Measurements from ENCODE around the gene MGP. TPM values are rescaled to one million over a fixed set of nuclear protein-coding genes. Genes with fewer than 3 reads are reported as not detected.

The MGP gene
- total RNA-seq (0.81 TPM in 1 of 2 replicates, not detected in the other), polyA plus RNA-seq (0.39 and 0.74 TPM in 2 replicates), polyA minus RNA-seq (0.78 TPM in 1 of 2 replicates, not detected in the other)
- total RNA-seq (2013), result 4.3 TPM

DNA sequence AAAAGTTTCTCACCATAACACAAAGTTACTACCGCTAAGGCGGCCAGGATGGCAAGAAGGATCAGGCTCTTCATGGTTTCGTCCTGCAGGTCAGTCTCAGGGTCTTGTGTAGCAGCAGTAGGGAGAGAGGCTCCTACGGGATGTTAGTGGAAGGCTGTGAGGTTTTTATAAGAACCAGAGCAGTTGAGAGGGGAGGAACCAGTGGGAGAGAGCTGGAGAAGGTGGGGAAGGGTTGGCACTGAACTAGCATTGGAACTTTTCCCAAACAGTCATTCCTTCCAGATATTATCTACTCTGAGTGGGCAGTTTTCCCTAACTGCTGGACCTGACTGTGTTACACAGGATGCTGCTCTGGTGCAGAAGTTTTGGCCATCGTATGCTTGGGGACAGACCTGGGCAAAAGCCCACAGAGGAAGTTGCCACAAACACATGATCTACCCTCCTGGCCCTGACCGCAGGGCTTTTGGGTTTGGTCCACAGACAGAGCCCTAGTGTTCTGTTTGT is at the start of gene MGP:
Gene MGP, minus strand, starts transcription at position 137 of the 504 bp plus-strand sequence. Its CDS starts 63 bp downstream, at position 74.
- no peaks in the 10 kb centered on the region for H3K36me3 ChIP-seq (replicated peaks in 1 of 2; ENCODE audit: control extremely low read depth in 1 of 2, control insufficient read depth in 1 of 2, extremely low read depth in 1 of 2, insufficient read depth in 2 of 2, low read length in 1 of 2)
- H3K4me3 ChIP-seq (ENCODE audit: control extremely low read depth in 1 of 5, extremely low read depth in 1 of 5, insufficient read depth in 1 of 5, low read depth in 2 of 5, low read length in 4 of 5), result peak within 1 kb of the TSS in 1 of 5 experiments; percentile 7
- CTCF ChIA-PET, result no interaction called here
- Mint-ChIP-seq H3K27ac (peak within 1 kb of the TSS; percentile 80), H3K27me3 (peaks cover 38% of the 10 kb centered on the region), H3K4me3 (peak within 1 kb of the TSS; percentile 77), H3K4me1 (peaks cover 40% of the 10 kb centered on the region), H3K9me3 (ENCODE audit: insufficient read depth) (no peaks in the 10 kb centered on the region)
- peaks cover 27 to 40% of the 10 kb centered on the region in 2 donors for H3K4me1 ChIP-seq (ENCODE audit: control insufficient read depth in 2 of 2, insufficient read depth in 2 of 2, low read length in 2 of 2)
- peaks cover 0 to 12% (median 8%) of the 10 kb centered on the region in 4 experiments for H3K27me3 ChIP-seq (replicated peaks in 1 of 4; ENCODE audit: control extremely low read depth in 1 of 4, control insufficient read depth in 3 of 4, insufficient read depth in 4 of 4, low read length in 3 of 4)
- ATAC-seq (ENCODE audit: low read depth) (no peak), DNase-seq (no peak)
- no peak within 1 kb of the TSS for H2AFZ ChIP-seq (ENCODE audit: insufficient read depth, low read depth, low read length, poor library complexity, severe bottlenecking)
- TF ChIP-seq, protein P1, sequence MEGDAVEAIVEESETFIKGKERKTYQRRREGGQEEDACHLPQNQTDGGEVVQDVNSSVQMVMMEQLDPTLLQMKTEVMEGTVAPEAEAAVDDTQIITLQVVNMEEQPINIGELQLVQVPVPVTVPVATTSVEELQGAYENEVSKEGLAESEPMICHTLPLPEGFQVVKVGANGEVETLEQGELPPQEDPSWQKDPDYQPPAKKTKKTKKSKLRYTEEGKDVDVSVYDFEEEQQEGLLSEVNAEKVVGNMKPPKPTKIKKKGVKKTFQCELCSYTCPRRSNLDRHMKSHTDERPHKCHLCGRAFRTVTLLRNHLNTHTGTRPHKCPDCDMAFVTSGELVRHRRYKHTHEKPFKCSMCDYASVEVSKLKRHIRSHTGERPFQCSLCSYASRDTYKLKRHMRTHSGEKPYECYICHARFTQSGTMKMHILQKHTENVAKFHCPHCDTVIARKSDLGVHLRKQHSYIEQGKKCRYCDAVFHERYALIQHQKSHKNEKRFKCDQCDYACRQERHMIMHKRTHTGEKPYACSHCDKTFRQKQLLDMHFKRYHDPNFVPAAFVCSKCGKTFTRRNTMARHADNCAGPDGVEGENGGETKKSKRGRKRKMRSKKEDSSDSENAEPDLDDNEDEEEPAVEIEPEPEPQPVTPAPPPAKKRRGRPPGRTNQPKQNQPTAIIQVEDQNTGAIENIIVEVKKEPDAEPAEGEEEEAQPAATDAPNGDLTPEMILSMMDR (IDR thresholded peaks at IDR 0.05), result no peak
- no peak for TF ChIP-seq EZH2 (IDR thresholded peaks at IDR 0.05; ENCODE audit: borderline replicate concordance, insufficient read depth, low read depth, low read length, poor library complexity, severe bottlenecking)
- H4K20me1 ChIP-seq (ENCODE audit: control insufficient read depth, insufficient read depth, low read length, poor library complexity, severe bottlenecking), result no peaks in the 10 kb centered on the region
- no peaks in the 10 kb centered on the region for H3K79me2 ChIP-seq (ENCODE audit: control insufficient read depth, insufficient read depth, low read length)
- H3K9me3 ChIP-seq (ENCODE audit: control extremely low read depth in 1 of 3, control insufficient read depth in 2 of 3, insufficient read depth in 1 of 3, low read length in 2 of 3), result no peaks in the 10 kb centered on the region
- H3K27ac ChIP-seq (ENCODE audit: low read length in 2 of 2), result peak within 1 kb of the TSS in 1 of 2 donors; percentile 67
- H3K4me2 ChIP-seq (replicated peaks; ENCODE audit: low read depth, low read length, poor library complexity, severe bottlenecking), result peak within 1 kb of the TSS; percentile 70
- POLR2A ChIA-PET, result no interaction called here
- H3K9ac ChIP-seq (ENCODE audit: low read length), result no peak within 1 kb of the TSS
- 59% methylated on average over 4 of the region's 6 CpGs for whole genome bisulfite sequencing (ENCODE audit: insufficient coverage)
- intact Hi-C loops (cut with micrococcal nuclease), result loop anchor here (5.0 kb wide), 1 partner anchor 37 kb away; no protein-coding TSS in a partner anchor

DNA sequence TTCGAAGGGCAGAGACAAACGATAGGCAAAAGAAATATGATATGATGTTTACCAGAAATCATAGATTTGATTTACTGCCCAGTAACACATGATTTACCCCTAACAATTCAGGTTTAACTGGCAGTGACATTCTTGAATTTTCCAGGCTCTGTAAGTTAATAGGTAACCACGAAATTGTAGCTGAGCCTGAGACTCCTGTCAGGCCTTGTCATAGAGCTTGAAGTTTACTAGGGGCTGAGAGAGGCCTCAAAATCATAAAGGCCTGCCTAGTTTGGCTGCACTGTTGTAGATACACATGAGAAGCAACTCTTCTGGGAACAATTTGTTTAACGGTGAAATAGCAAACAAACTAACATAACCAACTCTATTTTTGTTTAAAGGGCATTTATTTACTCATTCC is 49.4 kb upstream of the MGP start:
- Histone ChIP-seq H3K36me3 (replicated peaks in 1 of 2; ENCODE audit: control extremely low read depth in 1 of 2, control insufficient read depth in 1 of 2, extremely low read depth in 1 of 2, insufficient read depth in 2 of 2, low read length in 1 of 2) (peaks cover 19 to 49% of the 10 kb centered on the region in 2 experiments), H3K79me2 (ENCODE audit: control insufficient read depth, insufficient read depth, low read length) (peaks cover 22% of the 10 kb centered on the region), H3K27ac (ENCODE audit: low read length in 2 of 2) (no peak overlapping the region), H4K20me1 (ENCODE audit: control insufficient read depth, insufficient read depth, low read length, poor library complexity, severe bottlenecking) (no peaks in the 10 kb centered on the region), H3K9ac (ENCODE audit: low read length) (no peak overlapping the region), H2AFZ (ENCODE audit: insufficient read depth, low read depth, low read length, poor library complexity, severe bottlenecking) (no peak overlapping the region), H3K4me1 (ENCODE audit: control insufficient read depth in 2 of 2, insufficient read depth in 2 of 2, low read length in 2 of 2) (peaks cover 11 to 19% of the 10 kb centered on the region in 2 donors), H3K4me3 (ENCODE audit: control extremely low read depth in 1 of 5, extremely low read depth in 1 of 5, insufficient read depth in 1 of 5, low read depth in 2 of 5, low read length in 4 of 5) (no peak overlapping the region), H3K27me3 (replicated peaks in 1 of 4; ENCODE audit: control extremely low read depth in 1 of 4, control insufficient read depth in 3 of 4, insufficient read depth in 4 of 4, low read length in 3 of 4) (no peaks in the 10 kb centered on the region), H3K4me2 (replicated peaks; ENCODE audit: low read depth, low read length, poor library complexity, severe bottlenecking) (no peak overlapping the region), H3K9me3 (ENCODE audit: control extremely low read depth in 1 of 3, control insufficient read depth in 2 of 3, insufficient read depth in 1 of 3, low read length in 2 of 3) (peaks cover 0 to 8% (median 0%) of the 10 kb centered on the region in 3 donors)
- Mint-ChIP-seq H3K9me3 (ENCODE audit: insufficient read depth) (peaks cover 2% of the 10 kb centered on the region), H3K4me3 (no peak overlapping the region), H3K27me3 (no peaks in the 10 kb centered on the region), H3K27ac (no peak overlapping the region), H3K4me1 (peaks cover 26% of the 10 kb centered on the region)
- WGBS (ENCODE audit: insufficient coverage), result 80% methylated on average over 1 of the region's 4 CpGs
- no peak for ATAC-seq (ENCODE audit: low read depth)
- DNase-seq, result no peak
- intact Hi-C loops (cut with micrococcal nuclease), result no loop called here
- TF ChIP-seq, protein P1 (IDR thresholded peaks at IDR 0.05), result no peak
- TF ChIP-seq EZH2 (IDR thresholded peaks at IDR 0.05; ENCODE audit: borderline replicate concordance, insufficient read depth, low read depth, low read length, poor library complexity, severe bottlenecking), result no peak
- CTCF ChIA-PET, result no interaction called here
- POLR2A ChIA-PET, result no interaction called here

Data from B cell (primary cell).